ENCODE data around the gene SKIC3.

DNA sequence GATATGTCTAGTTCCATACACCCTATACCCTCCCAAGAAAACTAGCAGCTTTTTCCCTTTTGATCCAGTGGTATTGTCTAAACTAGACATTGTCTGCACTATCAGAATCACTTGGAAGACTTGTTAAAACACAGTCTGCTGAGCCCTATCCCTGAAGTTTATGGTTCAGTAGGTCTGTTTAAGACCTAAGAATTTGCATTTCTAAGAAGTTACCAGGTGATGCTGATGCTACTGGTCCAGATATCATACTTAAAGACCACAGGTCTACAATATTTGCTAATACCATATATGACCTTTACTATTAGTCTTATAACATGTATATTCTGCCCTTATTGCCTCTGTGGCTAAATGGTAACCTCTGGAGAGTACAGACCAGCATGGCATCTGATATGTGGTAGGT is 23.3 kb downstream of the SKIC3 start:
- TF ChIP-seq, protein P1, sequence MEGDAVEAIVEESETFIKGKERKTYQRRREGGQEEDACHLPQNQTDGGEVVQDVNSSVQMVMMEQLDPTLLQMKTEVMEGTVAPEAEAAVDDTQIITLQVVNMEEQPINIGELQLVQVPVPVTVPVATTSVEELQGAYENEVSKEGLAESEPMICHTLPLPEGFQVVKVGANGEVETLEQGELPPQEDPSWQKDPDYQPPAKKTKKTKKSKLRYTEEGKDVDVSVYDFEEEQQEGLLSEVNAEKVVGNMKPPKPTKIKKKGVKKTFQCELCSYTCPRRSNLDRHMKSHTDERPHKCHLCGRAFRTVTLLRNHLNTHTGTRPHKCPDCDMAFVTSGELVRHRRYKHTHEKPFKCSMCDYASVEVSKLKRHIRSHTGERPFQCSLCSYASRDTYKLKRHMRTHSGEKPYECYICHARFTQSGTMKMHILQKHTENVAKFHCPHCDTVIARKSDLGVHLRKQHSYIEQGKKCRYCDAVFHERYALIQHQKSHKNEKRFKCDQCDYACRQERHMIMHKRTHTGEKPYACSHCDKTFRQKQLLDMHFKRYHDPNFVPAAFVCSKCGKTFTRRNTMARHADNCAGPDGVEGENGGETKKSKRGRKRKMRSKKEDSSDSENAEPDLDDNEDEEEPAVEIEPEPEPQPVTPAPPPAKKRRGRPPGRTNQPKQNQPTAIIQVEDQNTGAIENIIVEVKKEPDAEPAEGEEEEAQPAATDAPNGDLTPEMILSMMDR (IDR thresholded peaks at IDR 0.05): no peak
- TF ChIP-seq POLR2A (IDR thresholded peaks at IDR 0.05): no peak
